ENCODE results near the gene LY6G6F.
"Not testable (repeated sequence)": the region's sequence is repeated elsewhere in the genome, so short reads cannot be mapped to it uniquely, and the experiment has no call there.

The LY6G6F gene

DNA sequence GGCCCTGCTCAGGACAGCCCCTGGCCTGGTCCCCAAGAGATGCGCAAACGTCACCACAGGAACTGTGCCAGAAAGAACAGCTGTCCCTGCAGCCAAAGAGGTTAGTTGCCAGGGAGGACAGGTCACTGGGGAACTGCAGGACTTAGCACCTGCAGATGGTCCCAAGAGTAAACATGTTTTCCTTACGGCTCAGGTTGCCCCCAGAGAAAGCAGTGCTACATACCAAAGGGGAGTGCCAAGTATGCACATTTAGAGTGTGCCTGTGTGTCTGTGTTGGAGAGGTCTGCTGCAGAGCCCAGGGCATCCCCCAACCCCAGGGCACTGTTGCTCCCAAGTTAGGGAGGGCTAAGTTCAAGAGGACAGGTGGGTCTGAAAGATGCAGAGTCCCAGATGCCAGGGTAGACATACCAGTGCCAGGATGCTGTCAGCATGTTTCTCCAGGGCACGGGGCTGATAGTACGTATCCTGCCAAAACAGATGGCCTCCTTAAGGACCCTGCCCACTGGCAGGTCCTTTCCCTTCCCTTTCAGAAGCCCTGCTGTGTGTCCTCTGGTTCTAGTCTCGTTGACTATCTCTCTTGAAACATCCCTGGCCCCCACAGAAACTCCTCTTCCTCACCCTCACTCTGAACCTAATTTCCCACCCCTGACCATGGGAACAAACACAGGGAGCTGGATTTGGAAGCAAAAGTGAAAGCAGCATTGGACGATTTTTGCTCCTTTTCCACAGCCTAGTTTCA is 4.8 kb upstream of the LY6G6F start:
- H3K27ac ChIP-seq: no peak overlapping the region
- no peak for DNase-seq (ENCODE audit: low read depth, low spot score)

DNA sequence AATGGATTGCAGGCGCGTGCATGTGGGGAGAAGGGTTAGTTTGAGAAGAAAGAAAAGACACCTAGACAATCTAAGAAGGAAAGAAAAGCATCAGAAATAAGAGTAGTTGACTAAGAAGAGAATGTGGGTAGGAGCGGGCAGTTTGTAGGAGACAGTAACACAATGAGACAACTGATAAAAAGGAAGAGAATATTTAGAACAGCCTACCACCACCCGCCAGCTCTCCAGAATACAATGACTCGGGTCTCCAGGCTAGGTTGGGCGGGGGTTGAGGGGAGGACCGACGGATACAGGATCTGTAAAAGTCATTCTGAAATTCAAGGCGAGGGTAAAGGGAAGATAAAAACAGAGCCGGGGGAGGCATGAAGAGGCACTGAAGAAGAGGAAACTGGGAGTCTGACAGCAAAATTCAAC is 4.3 kb upstream of the LY6G6F start:
- H3K27ac ChIP-seq: peak overlapping the region; percentile 74

DNA sequence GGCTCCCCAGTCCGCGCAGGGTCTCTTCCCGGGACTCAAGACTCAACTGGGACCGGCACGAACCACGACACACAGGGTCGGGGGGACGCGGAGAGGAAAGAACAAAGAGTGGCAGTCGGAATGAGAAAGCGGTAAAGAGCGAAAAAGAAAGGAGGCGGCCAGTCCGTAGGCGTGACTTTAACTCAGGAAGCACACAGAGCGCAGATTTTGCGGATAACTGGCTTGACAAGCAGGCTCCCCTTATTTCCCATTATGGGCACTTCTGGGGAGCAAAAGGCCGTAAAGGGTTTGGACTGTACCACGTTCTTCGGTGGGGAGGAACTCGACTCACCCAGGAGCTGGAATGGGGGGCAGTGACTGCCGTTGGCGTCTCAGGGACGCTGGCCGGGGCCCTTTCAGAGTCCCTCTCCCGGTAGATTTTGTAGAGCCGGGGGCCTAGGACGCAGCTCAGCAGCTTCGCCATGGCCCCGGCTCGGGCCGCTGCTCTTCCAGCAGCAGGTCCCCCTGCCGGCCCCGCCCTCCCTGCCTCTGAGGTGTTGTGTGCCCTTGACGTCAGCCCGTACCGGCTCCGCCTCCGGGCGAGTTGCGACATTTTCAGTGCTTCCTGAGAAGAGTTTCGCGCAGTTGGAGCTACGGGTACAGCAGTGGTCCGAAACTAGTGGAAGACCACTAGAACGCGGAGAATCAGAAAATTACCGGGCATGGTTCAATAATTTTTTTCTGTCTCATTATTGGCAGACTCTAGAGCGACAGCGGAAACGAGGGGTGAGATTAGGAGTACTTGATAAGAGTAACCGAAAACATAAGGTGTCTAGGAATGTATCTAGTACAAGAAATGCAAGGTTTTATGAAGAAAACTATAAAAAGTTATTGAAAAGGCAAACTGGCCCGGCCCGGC is 3.6 kb upstream of the LY6G6F start, which contains the start of gene ABHD16A:
ABHD16A (minus strand) TSS at position 506 of the 898 bp plus-strand sequence; CDS start at position 463, 43 bp downstream.
- peak within 1 kb of the TSS; percentile 74 for H3K27ac ChIP-seq
- peak; percentile 83 for DNase-seq (ENCODE audit: low read depth, low spot score)

More for the DNA sequence above, 4.3 kb upstream of the LY6G6F start:
- no peak for DNase-seq (ENCODE audit: low read depth, low spot score)

DNA sequence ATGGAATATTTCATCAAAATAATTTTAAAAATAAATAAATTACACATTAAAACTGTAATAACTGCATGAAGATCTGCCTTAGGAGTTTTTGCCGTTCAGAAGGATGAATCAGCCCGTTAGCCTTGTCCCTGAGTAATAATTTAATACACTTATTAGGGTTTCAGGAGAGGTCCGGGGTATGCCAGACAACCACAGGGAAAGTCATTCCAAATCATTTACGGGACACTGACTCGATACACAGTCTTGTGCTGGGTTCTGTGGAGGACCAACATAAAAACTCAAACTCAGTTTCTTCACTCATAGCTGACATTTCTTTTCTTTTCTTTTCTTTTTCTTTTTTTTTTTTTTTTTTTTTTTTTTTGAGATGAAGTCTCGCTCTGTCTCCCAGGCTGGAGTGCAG is 735 bp upstream of the LY6G6F start:
- H3K27ac ChIP-seq: no peak overlapping the region
- no peak for DNase-seq (ENCODE audit: low read depth, low spot score)

GRCh38 chr6:31707701-31708100 is 1.0 kb downstream of the LY6G6F start:
- no peak for DNase-seq (ENCODE audit: low read depth, low spot score)
- no peak overlapping the region for H3K27ac ChIP-seq

DNA sequence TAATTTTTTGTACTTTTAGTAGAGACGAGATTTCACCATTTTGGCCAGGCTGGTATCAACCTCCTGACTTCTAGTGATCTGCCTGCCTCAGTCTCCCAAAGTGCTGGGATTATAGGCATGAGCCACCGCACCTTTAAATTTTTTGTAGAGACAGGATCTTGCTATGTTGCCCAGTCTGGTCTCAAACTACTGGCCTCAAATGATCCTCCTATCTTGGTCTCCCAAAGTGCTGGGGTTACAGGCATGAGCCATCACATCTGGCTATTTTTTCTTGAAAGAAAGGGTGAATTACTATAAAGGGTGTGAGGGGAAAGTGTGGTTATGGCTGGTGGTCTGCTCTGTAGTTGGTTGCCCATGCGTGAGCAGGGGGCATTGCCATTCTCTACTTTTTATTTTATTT is 1.6 kb downstream of the LY6G6F start:
- no peak for DNase-seq (ENCODE audit: low read depth, low spot score)

GRCh38 chr6:31709157-31709556 is 2.5 kb downstream of the LY6G6F start:
- DNase-seq (ENCODE audit: low read depth, low spot score): not testable (repeated sequence)

More for the DNA sequence above, 1.6 kb downstream of the LY6G6F start:
- H3K27ac ChIP-seq: no peak overlapping the region

GRCh38 chr6:31710523-31711219 is 4.0 kb downstream of the LY6G6F start:
- no peak for DNase-seq (ENCODE audit: low read depth, low spot score)
- H3K27ac ChIP-seq: no peak overlapping the region

More at GRCh38 chr6:31709157-31709556, 2.5 kb downstream of the LY6G6F start:
- H3K27ac ChIP-seq: not testable (repeated sequence)

DNA sequence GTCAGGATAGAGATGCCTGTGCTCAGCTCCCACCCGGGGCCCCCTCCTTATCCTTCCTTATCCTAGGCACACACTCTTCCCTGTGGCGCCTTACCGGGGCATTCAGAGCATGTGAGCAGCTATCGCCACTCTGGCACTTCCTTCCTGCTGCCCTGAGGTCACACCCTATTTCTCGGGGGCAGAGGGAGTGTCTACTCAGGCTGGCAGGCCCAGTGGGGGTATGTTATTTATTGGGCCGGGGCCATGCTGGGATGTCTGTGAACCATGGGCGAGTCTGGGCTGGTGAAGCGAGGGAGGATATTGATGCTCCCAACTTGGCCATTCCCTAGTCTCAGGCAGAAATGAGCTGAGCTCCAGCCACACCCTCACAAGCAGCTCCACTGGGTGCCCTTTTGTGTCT is 4.6 kb downstream of the LY6G6F start:
- no peak for DNase-seq (ENCODE audit: low read depth, low spot score)
- H3K27ac ChIP-seq: no peak overlapping the region

- no peak overlapping the region for H3K27ac ChIP-seq
- DNase-seq (ENCODE audit: low read depth, low spot score): no peak
Measured at GRCh38 chr6:31712296-31712695, 5.6 kb downstream of the LY6G6F start.

DNA sequence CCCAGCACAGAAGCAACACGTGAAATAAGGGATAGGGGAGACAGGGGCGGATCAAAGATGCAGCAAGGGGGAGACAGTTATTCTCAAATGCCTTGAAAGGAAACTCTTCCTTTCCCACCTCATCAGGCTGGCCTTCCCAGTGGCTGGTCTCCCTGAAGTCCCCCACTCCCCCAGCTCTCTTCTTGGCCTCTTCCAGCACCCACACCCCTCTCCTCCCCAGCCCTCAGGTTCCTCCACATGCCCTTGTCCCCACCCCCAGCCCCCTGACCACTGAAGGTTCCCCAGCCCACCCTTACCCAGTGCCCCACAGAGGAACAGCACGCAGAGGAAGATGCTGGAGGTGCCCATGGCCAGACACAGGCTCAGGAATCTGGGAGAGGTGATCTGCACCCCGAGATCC is 6.8 kb downstream of the LY6G6F start:
- DNase-seq (ENCODE audit: low read depth, low spot score): no peak
- no peak overlapping the region for H3K27ac ChIP-seq

GRCh38 chr6:31713991-31714684 is 7.5 kb downstream of the LY6G6F start:
- no peak for DNase-seq (ENCODE audit: low read depth, low spot score)
- H3K27ac ChIP-seq: no peak overlapping the region

GRCh38 chr6:31715022-31715958 is 8.6 kb downstream of the LY6G6F start, which contains the start of gene LY6G6D:
Gene LY6G6D (plus strand): TSS chr6:31715348. CDS start chr6:31715356, 8 bp downstream.
- H3K27ac ChIP-seq: no peak within 1 kb of the TSS
- DNase-seq (ENCODE audit: low read depth, low spot score): no peak

- no peak for DNase-seq (ENCODE audit: low read depth, low spot score)
- H3K27ac ChIP-seq: peak overlapping the region; percentile 68
Measured at GRCh38 chr6:31717499-31718222, 11.0 kb downstream of the LY6G6F start.

DNA sequence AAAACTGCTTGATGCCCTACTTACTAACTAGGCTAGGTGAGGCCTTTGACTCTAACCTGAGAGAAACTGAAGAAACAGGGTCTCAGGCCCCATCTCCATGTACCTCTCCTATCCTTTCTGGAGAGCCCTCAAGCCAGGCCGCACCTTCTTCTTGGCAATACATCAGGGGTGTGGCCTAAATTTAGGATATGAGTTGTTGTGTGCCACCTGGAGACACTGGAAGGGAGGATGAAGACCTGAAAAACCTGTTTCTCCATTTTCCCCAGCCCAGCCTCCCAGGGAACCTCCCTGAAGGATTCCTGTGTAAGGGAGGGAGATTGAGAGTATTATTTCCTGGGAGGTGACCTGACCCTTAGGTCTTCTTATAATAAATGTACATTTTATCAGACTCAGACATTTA is 11.6 kb downstream of the LY6G6F start:
- H3K27ac ChIP-seq: peak overlapping the region; percentile 68
- no peak for DNase-seq (ENCODE audit: low read depth, low spot score)

GRCh38 chr6:31719001-31719400 is 12.3 kb downstream of the LY6G6F start:
- no peak for DNase-seq (ENCODE audit: low read depth, low spot score)
- H3K27ac ChIP-seq: peak overlapping the region; percentile 68

GRCh38 chr6:31720196-31720770 is 13.6 kb downstream of the LY6G6F start:
- no peak for DNase-seq (ENCODE audit: low read depth, low spot score)

More at GRCh38 chr6:31720196-31720770, 13.6 kb downstream of the LY6G6F start:
- H3K27ac ChIP-seq: peak overlapping the region; percentile 68
